Measurements from ENCODE around the gene CTNNA3. TPM values are rescaled to one million over a fixed set of nuclear protein-coding genes. Genes with fewer than 3 reads are reported as not detected.

The CTNNA3 gene
- total RNA-seq, 1 donor from 2014 or later: under 0.01 TPM

DNA sequence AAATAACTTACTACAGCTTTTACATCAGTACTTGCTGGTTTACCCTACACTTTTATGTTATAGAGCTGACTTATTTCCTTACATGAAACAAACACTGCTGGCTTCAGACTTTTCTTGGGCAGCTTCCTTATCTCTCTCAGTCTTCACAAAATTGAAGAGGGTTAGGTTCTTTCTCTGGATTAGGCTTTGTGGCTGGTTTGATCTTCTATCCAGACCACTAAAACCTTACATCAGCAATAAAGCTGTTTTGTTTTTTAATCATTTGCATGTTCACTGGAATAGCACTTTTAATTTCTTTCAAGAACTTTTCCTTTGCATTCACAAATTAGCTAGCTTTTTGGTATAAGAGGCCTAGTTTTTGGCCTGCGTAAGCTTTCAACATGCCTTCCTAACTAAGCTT, 551.5 kb downstream of the CTNNA3 start:
- Histone ChIP-seq H3K27ac (no peak overlapping the region), H3K4me1 (no peaks in the 10 kb centered on the region), H3K27me3 (no peaks in the 10 kb centered on the region), H3K4me3 (no peak overlapping the region), H3K9me3 (no peaks in the 10 kb centered on the region), H3K36me3 (no peaks in the 10 kb centered on the region)
- intact Hi-C loops (cut with DNase I): no loop called here
- TF ChIP-seq, protein P1, sequence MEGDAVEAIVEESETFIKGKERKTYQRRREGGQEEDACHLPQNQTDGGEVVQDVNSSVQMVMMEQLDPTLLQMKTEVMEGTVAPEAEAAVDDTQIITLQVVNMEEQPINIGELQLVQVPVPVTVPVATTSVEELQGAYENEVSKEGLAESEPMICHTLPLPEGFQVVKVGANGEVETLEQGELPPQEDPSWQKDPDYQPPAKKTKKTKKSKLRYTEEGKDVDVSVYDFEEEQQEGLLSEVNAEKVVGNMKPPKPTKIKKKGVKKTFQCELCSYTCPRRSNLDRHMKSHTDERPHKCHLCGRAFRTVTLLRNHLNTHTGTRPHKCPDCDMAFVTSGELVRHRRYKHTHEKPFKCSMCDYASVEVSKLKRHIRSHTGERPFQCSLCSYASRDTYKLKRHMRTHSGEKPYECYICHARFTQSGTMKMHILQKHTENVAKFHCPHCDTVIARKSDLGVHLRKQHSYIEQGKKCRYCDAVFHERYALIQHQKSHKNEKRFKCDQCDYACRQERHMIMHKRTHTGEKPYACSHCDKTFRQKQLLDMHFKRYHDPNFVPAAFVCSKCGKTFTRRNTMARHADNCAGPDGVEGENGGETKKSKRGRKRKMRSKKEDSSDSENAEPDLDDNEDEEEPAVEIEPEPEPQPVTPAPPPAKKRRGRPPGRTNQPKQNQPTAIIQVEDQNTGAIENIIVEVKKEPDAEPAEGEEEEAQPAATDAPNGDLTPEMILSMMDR (IDR thresholded peaks at IDR 0.05): no peak
- no peak for DNase-seq (ENCODE audit: low spot score in 2 of 2)

GRCh38 chr10:67141300-67141699, 554.7 kb downstream of the CTNNA3 start:
- no peaks in the 10 kb centered on the region for H3K36me3 ChIP-seq
- intact Hi-C loops (cut with DNase I): no loop called here
- TF ChIP-seq, protein P1 (IDR thresholded peaks at IDR 0.05): no peak
- no peaks in the 10 kb centered on the region for H3K9me3 ChIP-seq
- DNase-seq (ENCODE audit: low spot score in 2 of 2): no peak
- H3K27ac ChIP-seq: no peak overlapping the region
- no peaks in the 10 kb centered on the region for H3K4me1 ChIP-seq
- H3K27me3 ChIP-seq: no peaks in the 10 kb centered on the region
- H3K4me3 ChIP-seq: no peak overlapping the region

DNA sequence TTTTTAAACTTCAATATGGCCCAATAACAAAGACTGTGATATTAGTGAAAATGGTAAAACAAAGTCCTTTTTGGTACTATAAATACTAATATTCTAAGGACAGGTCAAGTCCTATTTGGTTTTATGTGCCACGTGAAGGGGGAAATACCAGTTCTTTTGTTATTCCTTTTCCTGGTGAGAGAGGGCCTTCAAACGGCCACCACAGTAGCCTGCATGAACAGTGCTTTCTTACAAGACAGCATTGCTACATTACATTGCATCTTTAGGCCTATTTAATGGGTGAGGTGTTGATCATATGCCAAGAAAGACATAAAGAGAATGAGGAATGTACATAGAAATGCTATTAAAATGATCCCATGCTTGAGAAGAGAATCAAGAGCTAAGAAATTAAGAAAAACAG, 555.4 kb downstream of the CTNNA3 start:
- TF ChIP-seq, protein P1 (IDR thresholded peaks at IDR 0.05): no peak
- no peaks in the 10 kb centered on the region for H3K4me1 ChIP-seq
- intact Hi-C loops (cut with DNase I): no loop called here
- no peaks in the 10 kb centered on the region for H3K27me3 ChIP-seq
- H3K4me3 ChIP-seq: no peak overlapping the region
- H3K9me3 ChIP-seq: no peaks in the 10 kb centered on the region
- H3K36me3 ChIP-seq: no peaks in the 10 kb centered on the region
- no peak for DNase-seq (ENCODE audit: low spot score in 2 of 2)
- H3K27ac ChIP-seq: no peak overlapping the region

GRCh38 chr10:67127441-67127840, 568.6 kb downstream of the CTNNA3 start:
- no peaks in the 10 kb centered on the region for H3K36me3 ChIP-seq
- no peak overlapping the region for H3K27ac ChIP-seq
- no peak overlapping the region for H3K4me3 ChIP-seq
- H3K27me3 ChIP-seq: no peaks in the 10 kb centered on the region
- TF ChIP-seq, protein P1 (IDR thresholded peaks at IDR 0.05): no peak
- intact Hi-C loops (cut with DNase I): no loop called here
- H3K9me3 ChIP-seq: no peaks in the 10 kb centered on the region
- DNase-seq (ENCODE audit: low spot score in 2 of 2): no peak
- no peaks in the 10 kb centered on the region for H3K4me1 ChIP-seq

GRCh38 chr10:67119651-67120050, 576.3 kb downstream of the CTNNA3 start:
- no peaks in the 10 kb centered on the region for H3K9me3 ChIP-seq
- TF ChIP-seq, protein P1 (IDR thresholded peaks at IDR 0.05): no peak
- H3K4me1 ChIP-seq: peaks cover 0 to 2% of the 10 kb centered on the region in 2 donors
- no peak overlapping the region for H3K27ac ChIP-seq
- no peak overlapping the region for H3K4me3 ChIP-seq
- H3K36me3 ChIP-seq: no peaks in the 10 kb centered on the region
- intact Hi-C loops (cut with DNase I): no loop called here
- no peaks in the 10 kb centered on the region for H3K27me3 ChIP-seq
- no peak for DNase-seq (ENCODE audit: low spot score in 2 of 2)

DNA sequence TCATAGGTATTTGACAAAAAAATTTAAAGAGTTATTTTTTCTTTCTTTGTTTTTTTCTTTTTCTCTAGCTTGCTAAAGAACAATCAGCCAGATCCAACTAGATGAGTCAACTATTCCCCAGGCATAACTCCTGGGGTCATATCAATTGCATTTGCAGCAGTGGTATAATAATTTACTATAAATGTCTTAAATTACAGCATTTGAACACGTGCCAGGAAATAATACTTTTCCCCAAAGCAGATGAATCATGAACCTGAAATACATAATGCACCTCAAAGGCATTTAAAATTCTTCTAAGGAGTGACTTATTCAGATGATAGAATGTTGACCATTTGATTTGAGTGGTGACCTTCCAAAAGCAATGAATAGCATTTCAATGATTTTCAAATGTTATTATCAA, 580.0 kb downstream of the CTNNA3 start:
- Histone ChIP-seq H3K36me3 (no peaks in the 10 kb centered on the region), H3K4me3 (no peak overlapping the region), H3K4me1 (peaks cover 0 to 2% of the 10 kb centered on the region in 2 donors), H3K27ac (no peak overlapping the region), H3K27me3 (no peaks in the 10 kb centered on the region), H3K9me3 (no peaks in the 10 kb centered on the region)
- no peak for DNase-seq (ENCODE audit: low spot score in 2 of 2)
- TF ChIP-seq, protein P1 (IDR thresholded peaks at IDR 0.05): no peak
- intact Hi-C loops (cut with DNase I): no loop called here

Data from ascending aorta (tissue), 2 donors.